ENCODE data around the gene ADGRE3.

- TF ChIP-seq CEBPB (IDR thresholded peaks at IDR 0.05; ENCODE audit: low read depth, low read length) (no peak), EZH2 (IDR thresholded peaks at IDR 0.05; ENCODE audit: low read depth, low read length, severe bottlenecking) (no peak), SRF (IDR thresholded peaks at IDR 0.05; ENCODE audit: low read depth, low read length) (no peak), TAF1 (IDR thresholded peaks at IDR 0.05; ENCODE audit: low read depth, low read length) (no peak), EGR1 (IDR thresholded peaks at IDR 0.05; ENCODE audit: borderline replicate concordance, low read depth, low read length) (no peak), MAX (IDR thresholded peaks at IDR 0.05) (no peak), POLR2A (IDR thresholded peaks at IDR 0.05; ENCODE audit: control extremely low read depth in 1 of 2, low read depth in 2 of 2, low read length in 2 of 2) (no peak), CTCF (IDR thresholded peaks at IDR 0.05; ENCODE audit: control extremely low read depth in 1 of 3, insufficient read depth in 1 of 3, low read depth in 1 of 3, low read length in 3 of 3) (no peak), TCF12 (IDR thresholded peaks at IDR 0.05; ENCODE audit: low read depth, low read length) (no peak)
Observed at GRCh38 chr19:14614099-14614412, 60.6 kb downstream of the ADGRE3 start.
